ENCODE data around the gene TET2.

TET2 gene

GRCh38 chr4:105113800-105114199 is 32.9 kb upstream of the TET2 start:
- H3K4me3 ChIP-seq (ENCODE audit: low read depth, low read length), result no peak overlapping the region
- TF ChIP-seq, protein P1, sequence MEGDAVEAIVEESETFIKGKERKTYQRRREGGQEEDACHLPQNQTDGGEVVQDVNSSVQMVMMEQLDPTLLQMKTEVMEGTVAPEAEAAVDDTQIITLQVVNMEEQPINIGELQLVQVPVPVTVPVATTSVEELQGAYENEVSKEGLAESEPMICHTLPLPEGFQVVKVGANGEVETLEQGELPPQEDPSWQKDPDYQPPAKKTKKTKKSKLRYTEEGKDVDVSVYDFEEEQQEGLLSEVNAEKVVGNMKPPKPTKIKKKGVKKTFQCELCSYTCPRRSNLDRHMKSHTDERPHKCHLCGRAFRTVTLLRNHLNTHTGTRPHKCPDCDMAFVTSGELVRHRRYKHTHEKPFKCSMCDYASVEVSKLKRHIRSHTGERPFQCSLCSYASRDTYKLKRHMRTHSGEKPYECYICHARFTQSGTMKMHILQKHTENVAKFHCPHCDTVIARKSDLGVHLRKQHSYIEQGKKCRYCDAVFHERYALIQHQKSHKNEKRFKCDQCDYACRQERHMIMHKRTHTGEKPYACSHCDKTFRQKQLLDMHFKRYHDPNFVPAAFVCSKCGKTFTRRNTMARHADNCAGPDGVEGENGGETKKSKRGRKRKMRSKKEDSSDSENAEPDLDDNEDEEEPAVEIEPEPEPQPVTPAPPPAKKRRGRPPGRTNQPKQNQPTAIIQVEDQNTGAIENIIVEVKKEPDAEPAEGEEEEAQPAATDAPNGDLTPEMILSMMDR (conservative IDR thresholded peaks at IDR 0.05; ENCODE audit: low read depth, low read length), result no peak
- DNase-seq (ENCODE audit: low read depth), result no peak

DNA sequence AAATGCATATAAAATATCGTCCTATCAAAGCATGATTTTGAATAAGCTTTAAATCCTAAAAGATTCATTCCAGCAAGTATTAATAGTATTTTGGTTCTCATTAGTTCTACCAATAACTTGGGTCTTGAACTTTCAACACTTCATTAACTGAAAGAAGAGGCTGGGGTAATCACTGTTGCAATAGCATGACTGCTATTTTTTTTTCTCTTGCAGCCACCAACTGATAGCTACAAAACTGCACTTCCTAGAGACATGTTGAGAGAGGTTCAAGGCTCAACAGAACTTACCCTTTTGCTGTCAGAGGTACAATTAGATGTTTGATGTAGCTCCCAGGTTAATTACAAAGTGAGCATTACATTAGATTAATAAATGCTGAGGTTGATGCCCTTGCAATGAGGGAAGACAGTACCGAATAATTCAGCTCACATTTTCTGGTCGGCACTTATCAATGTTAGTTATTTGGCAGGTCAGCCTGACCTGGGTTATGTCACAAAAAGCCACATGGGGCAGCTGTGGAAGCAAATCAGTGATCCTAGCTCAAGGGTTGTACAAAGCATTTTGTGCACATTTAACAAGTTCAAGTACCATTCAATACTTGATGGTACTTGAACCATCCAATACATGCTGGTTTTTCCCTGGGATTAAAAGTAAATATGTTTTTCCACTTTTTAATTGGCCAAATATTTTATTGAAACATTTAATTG is 29.9 kb upstream of the TET2 start:
- H3K4me3 ChIP-seq (ENCODE audit: low read depth, low read length), result no peak overlapping the region
- TF ChIP-seq, protein P1 (conservative IDR thresholded peaks at IDR 0.05; ENCODE audit: low read depth, low read length), result no peak
- no peak for DNase-seq (ENCODE audit: low read depth)

- DNase-seq (ENCODE audit: low read depth), result no peak
- H3K4me3 ChIP-seq (ENCODE audit: low read depth, low read length), result no peak overlapping the region
- TF ChIP-seq, protein P1 (conservative IDR thresholded peaks at IDR 0.05; ENCODE audit: low read depth, low read length), result no peak
Measured at GRCh38 chr4:105119356-105119755, 27.3 kb upstream of the TET2 start.

- TF ChIP-seq, protein P1 (conservative IDR thresholded peaks at IDR 0.05; ENCODE audit: low read depth, low read length), result no peak
- DNase-seq (ENCODE audit: low read depth), result no peak
- no peak overlapping the region for H3K4me3 ChIP-seq (ENCODE audit: low read depth, low read length)
Measured at GRCh38 chr4:105120626-105121025, 26.1 kb upstream of the TET2 start.

- TF ChIP-seq, protein P1 (conservative IDR thresholded peaks at IDR 0.05; ENCODE audit: low read depth, low read length), result no peak
- peak; percentile 54 for DNase-seq (ENCODE audit: low read depth)
- H3K4me3 ChIP-seq (ENCODE audit: low read depth, low read length), result no peak overlapping the region
Measured at GRCh38 chr4:105122350-105122749, 24.3 kb upstream of the TET2 start.

- DNase-seq (ENCODE audit: low read depth), result peak; percentile 69
- TF ChIP-seq, protein P1 (conservative IDR thresholded peaks at IDR 0.05; ENCODE audit: low read depth, low read length), result no peak
- H3K4me3 ChIP-seq (ENCODE audit: low read depth, low read length), result no peak overlapping the region
Measured at GRCh38 chr4:105126311-105127169, 20.1 kb upstream of the TET2 start.

Data from choroid plexus epithelial cell (primary cell).